ENCODE measurements around the gene SCO2. TPM values are rescaled to one million over a fixed set of nuclear protein-coding genes. Genes with fewer than 3 reads are reported as not detected.
A peak's percentile ranks its signal among the peaks of the same experiment; 100 is the strongest.

SCO2 gene
- polyA plus RNA-seq, 3 donors = 39.5 to 101 (median 69.6) TPM

DNA sequence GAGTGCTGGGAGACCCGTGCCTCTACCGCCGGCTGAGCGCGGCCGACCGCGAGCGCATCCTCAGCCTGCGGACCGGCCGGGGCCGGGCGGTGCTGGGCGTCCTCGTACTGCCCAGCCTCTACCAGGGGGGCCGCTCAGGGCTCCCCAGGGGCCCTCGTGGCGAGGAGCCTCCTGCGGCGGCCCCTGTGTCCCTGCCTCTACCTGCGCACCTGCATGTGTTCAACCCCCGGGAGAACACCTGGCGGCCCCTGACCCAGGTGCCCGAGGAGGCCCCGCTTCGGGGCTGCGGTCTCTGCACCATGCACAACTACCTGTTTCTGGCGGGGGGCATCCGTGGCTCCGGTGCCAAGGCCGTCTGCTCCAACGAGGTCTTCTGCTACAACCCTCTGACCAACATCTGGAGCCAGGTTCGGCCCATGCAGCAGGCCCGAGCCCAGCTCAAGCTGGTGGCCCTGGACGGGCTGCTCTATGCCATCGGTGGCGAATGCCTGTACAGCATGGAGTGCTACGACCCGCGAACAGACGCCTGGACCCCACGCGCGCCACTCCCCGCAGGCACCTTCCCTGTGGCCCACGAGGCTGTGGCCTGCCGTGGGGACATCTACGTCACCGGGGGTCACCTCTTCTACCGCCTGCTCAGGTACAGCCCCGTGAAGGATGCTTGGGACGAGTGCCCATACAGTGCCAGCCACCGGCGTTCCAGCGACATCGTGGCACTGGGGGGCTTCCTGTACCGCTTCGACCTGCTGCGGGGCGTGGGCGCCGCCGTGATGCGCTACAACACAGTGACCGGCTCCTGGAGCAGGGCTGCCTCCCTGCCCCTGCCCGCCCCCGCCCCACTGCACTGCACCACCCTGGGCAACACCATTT lies 23.8 kb upstream of the SCO2 start:
- H3K9me3 ChIP-seq (replicated peaks in 1 of 2; ENCODE audit: control insufficient read depth in 1 of 2, insufficient read depth in 1 of 2, low read length in 2 of 2) = no peaks in the 10 kb centered on the region
- no peaks in the 10 kb centered on the region for H3K36me3 ChIP-seq (replicated peaks in 1 of 2; ENCODE audit: control insufficient read depth in 1 of 2, insufficient read depth in 2 of 2, low read length in 2 of 2)
- DNase-seq = peak in 1 of 3 donors; percentile 3
- H4K20me1 ChIP-seq (ENCODE audit: insufficient read depth, low read length) = no peaks in the 10 kb centered on the region
- 59% methylated on average over 60 of the region's 68 CpGs for WGBS (ENCODE audit: insufficient coverage)
- H3K27me3 ChIP-seq (ENCODE audit: control insufficient read depth in 2 of 2, insufficient read depth in 2 of 2, low read length in 2 of 2) = no peaks in the 10 kb centered on the region
- H3K36me3 Mint-ChIP-seq = peaks cover 3% of the 10 kb centered on the region in 2 donors
- H3K27me3 Mint-ChIP-seq (ENCODE audit: low read depth in 3 of 3) = peaks cover 3 to 24% (median 7%) of the 10 kb centered on the region in 3 donors
- peak overlapping the region in 1 of 2 donors; percentile 53 for H3K27ac ChIP-seq (ENCODE audit: low read depth in 1 of 2, low read length in 2 of 2)
- peak overlapping the region; percentile 96 for H2AFZ ChIP-seq (ENCODE audit: insufficient read depth, low read depth, low read length, poor library complexity, severe bottlenecking)
- no peak for TF ChIP-seq CTCF (IDR thresholded peaks at IDR 0.05)
- peak overlapping the region in 2 of 7 donors; percentile 8 to 30 for H3K27ac Mint-ChIP-seq
- H3K79me2 ChIP-seq (ENCODE audit: insufficient read depth, low read length) = peaks cover 16% of the 10 kb centered on the region
- peak overlapping the region; percentile 88 for H3K4me2 ChIP-seq (replicated peaks; ENCODE audit: extremely low read depth, low read length, poor library complexity, severe bottlenecking)
- peak overlapping the region; percentile 65 for H3K9ac ChIP-seq (ENCODE audit: insufficient read depth, low read length, poor library complexity, severe bottlenecking)
- peaks cover 39 to 62% of the 10 kb centered on the region in 2 donors for H3K4me1 ChIP-seq (ENCODE audit: control insufficient read depth in 1 of 2, insufficient read depth in 2 of 2, low read length in 2 of 2)
- intact Hi-C loops (cut with micrococcal nuclease) = loop anchor here in 1 of 2 donors (5.0 kb wide), 1 partner anchor 33 kb away; the partner anchor contains the start of gene CHKB
- peak overlapping the region; percentile 75 to 86 for H3K4me3 Mint-ChIP-seq
- peaks cover 0 to 6% (median 0%) of the 10 kb centered on the region in 7 donors for H3K9me3 Mint-ChIP-seq
- peaks cover 36% of the 10 kb centered on the region for H3K4me1 Mint-ChIP-seq
- peak overlapping the region; percentile 23 to 72 (median 40) for H3K4me3 ChIP-seq (replicated peaks in 1 of 3; ENCODE audit: low read depth in 2 of 3, low read length in 3 of 3)

GRCh38 chr22:50548040-50548920 lies 22.9 kb upstream of the SCO2 start:
- Histone ChIP-seq H3K27ac (ENCODE audit: low read depth in 1 of 2, low read length in 2 of 2) (peak overlapping the region in 1 of 2 donors; percentile 53), H3K9me3 (replicated peaks in 1 of 2; ENCODE audit: control insufficient read depth in 1 of 2, insufficient read depth in 1 of 2, low read length in 2 of 2) (no peaks in the 10 kb centered on the region), H3K4me2 (replicated peaks; ENCODE audit: extremely low read depth, low read length, poor library complexity, severe bottlenecking) (peak overlapping the region; percentile 88), H2AFZ (ENCODE audit: insufficient read depth, low read depth, low read length, poor library complexity, severe bottlenecking) (peak overlapping the region; percentile 96), H3K4me1 (ENCODE audit: control insufficient read depth in 1 of 2, insufficient read depth in 2 of 2, low read length in 2 of 2) (peaks cover 48 to 71% of the 10 kb centered on the region in 2 donors), H3K4me3 (replicated peaks in 1 of 3; ENCODE audit: low read depth in 2 of 3, low read length in 3 of 3) (peak overlapping the region; percentile 23 to 72 (median 40)), H4K20me1 (ENCODE audit: insufficient read depth, low read length) (no peaks in the 10 kb centered on the region), H3K9ac (ENCODE audit: insufficient read depth, low read length, poor library complexity, severe bottlenecking) (peak overlapping the region; percentile 65), H3K36me3 (replicated peaks in 1 of 2; ENCODE audit: control insufficient read depth in 1 of 2, insufficient read depth in 2 of 2, low read length in 2 of 2) (no peaks in the 10 kb centered on the region), H3K79me2 (ENCODE audit: insufficient read depth, low read length) (peaks cover 16% of the 10 kb centered on the region), H3K27me3 (ENCODE audit: control insufficient read depth in 2 of 2, insufficient read depth in 2 of 2, low read length in 2 of 2) (no peaks in the 10 kb centered on the region)
- Mint-ChIP-seq H3K27ac (peak overlapping the region in 3 of 7 donors; percentile 16 to 68 (median 46)), H3K4me1 (peaks cover 42% of the 10 kb centered on the region), H3K9me3 (peaks cover 0 to 6% (median 0%) of the 10 kb centered on the region in 7 donors), H3K27me3 (ENCODE audit: low read depth in 3 of 3) (peaks cover 3 to 24% (median 5%) of the 10 kb centered on the region in 3 donors), H3K36me3 (peaks cover 3% of the 10 kb centered on the region in 2 donors), H3K4me3 (peak overlapping the region; percentile 62 to 71)
- peak; percentile 21 for TF ChIP-seq CTCF (IDR thresholded peaks at IDR 0.05)
- WGBS (ENCODE audit: insufficient coverage) = 4% methylated on average over 49 of the region's 56 CpGs
- intact Hi-C loops (cut with micrococcal nuclease) = loop anchor here in 1 of 2 donors (5.0 kb wide), 1 partner anchor 34 kb away; the partner anchor contains the start of gene CHKB
- DNase-seq = peak in 1 of 3 donors; percentile 28
